H9 (cell line): ENCODE data around the gene PRKCZ. TPM values are rescaled to one million over a fixed set of nuclear protein-coding genes. Genes with fewer than 3 reads are reported as not detected.

ENCODE experiments used
- DNase-seq: peaks from one replicate; pipeline ENCODE4 v3.0.0-alpha.2; 2017
- H2AFZ ChIP-seq: one replicate; pipeline ENCODE4 v1.6.1; 2013; ENCODE audit warnings: mild to moderate bottlenecking, low read length, control low read depth, moderate library complexity
- H2AK5ac ChIP-seq: 2 replicates; pipeline ENCODE4 v1.6.1; 2013; ENCODE audit warnings: low read length, control low read depth, mixed read lengths; ENCODE audit not compliant: insufficient read length
- H2BK120ac ChIP-seq: one replicate; pipeline ENCODE4 v1.6.1; 2013; ENCODE audit warnings: low read depth, mild to moderate bottlenecking, low read length, control low read depth, inconsistent platforms; ENCODE audit not compliant: poor library complexity, severe bottlenecking
- H2BK12ac ChIP-seq: 2 replicates; pipeline ENCODE4 v1.6.1; 2013; ENCODE audit warnings: low read length, control low read depth, mixed read lengths, low read depth; ENCODE audit not compliant: insufficient read length
- H2BK15ac ChIP-seq: 2 replicates; pipeline ENCODE4 v1.6.1; 2013; ENCODE audit warnings: low read depth, low read length, control low read depth
- H2BK20ac ChIP-seq: one replicate; pipeline ENCODE4 v1.6.1; 2013; ENCODE audit warnings: low read depth, mild to moderate bottlenecking, low read length, control low read depth, inconsistent platforms; ENCODE audit not compliant: poor library complexity, severe bottlenecking
- H2BK5ac ChIP-seq: 2 replicates; pipeline ENCODE4 v1.6.1; 2013; ENCODE audit warnings: low read length, control low read depth, mixed read lengths; ENCODE audit not compliant: insufficient read length
- H3K14ac ChIP-seq: 2 replicates; pipeline ENCODE4 v1.6.1; 2013; ENCODE audit warnings: low read length, control low read depth; ENCODE audit not compliant: insufficient read depth
- H3K18ac ChIP-seq: 2 replicates; pipeline ENCODE4 v1.6.1; 2013; ENCODE audit warnings: low read depth, mild to moderate bottlenecking, mixed read lengths, low read length, control low read depth; ENCODE audit not compliant: insufficient read length
- H3K23ac ChIP-seq: 2 replicates; pipeline ENCODE4 v1.6.1; 2013; ENCODE audit warnings: low read length, control low read depth, mixed read lengths, low read depth; ENCODE audit not compliant: insufficient read length
- H3K23me2 ChIP-seq: 2 replicates; pipeline ENCODE4 v1.6.1; 2013; ENCODE audit warnings: low read depth, mild to moderate bottlenecking, mixed read lengths, low read length, control low read depth; ENCODE audit not compliant: insufficient read length, poor library complexity, severe bottlenecking
- H3K27ac ChIP-seq: 2 replicates; pipeline ENCODE4 v1.5.1; 2013; ENCODE audit warnings: low read length, control low read depth, mixed read lengths, low read depth; ENCODE audit not compliant: insufficient read length
- H3K27me3 ChIP-seq: 2 replicates; pipeline ENCODE4 v1.6.1; 2013; ENCODE audit warnings: low read length, control low read depth, inconsistent platforms; ENCODE audit not compliant: insufficient read depth
- H3K4ac ChIP-seq: 2 replicates; pipeline ENCODE4 v1.6.1; 2013; ENCODE audit warnings: low read depth, mild to moderate bottlenecking, control low read depth, inconsistent platforms, low read length, moderate library complexity
- H3K4me1 ChIP-seq: 2 replicates; pipeline ENCODE4 v1.6.1; 2013; ENCODE audit warnings: low read length, control low read depth, inconsistent platforms; ENCODE audit not compliant: insufficient read depth
- H3K4me2 ChIP-seq: 2 replicates; pipeline ENCODE4 v1.6.1; 2013; ENCODE audit warnings: low read length, control low read depth, mixed read lengths; ENCODE audit not compliant: insufficient read length, insufficient read depth
- H3K56ac ChIP-seq: 2 replicates; pipeline ENCODE4 v1.6.1; 2013; ENCODE audit warnings: low read depth, mild to moderate bottlenecking, mixed read lengths, low read length, control low read depth; ENCODE audit not compliant: insufficient read length
- H3K79me1 ChIP-seq: 2 replicates; pipeline ENCODE4 v1.6.1; 2013; ENCODE audit warnings: low read depth, mild to moderate bottlenecking, moderate library complexity, low read length, control low read depth, inconsistent platforms; ENCODE audit not compliant: insufficient read depth, poor library complexity, severe bottlenecking
- H3K79me2 ChIP-seq: 2 replicates; pipeline ENCODE4 v1.6.1; 2013; ENCODE audit warnings: low read length, control low read depth, inconsistent platforms; ENCODE audit not compliant: insufficient read depth
- H3K9ac ChIP-seq: 2 replicates; pipeline ENCODE4 v1.6.1; 2013; ENCODE audit warnings: low read length, control low read depth, mixed read lengths; ENCODE audit not compliant: insufficient read length; ENCODE audit errors: extremely low read depth
- H3K9me3 ChIP-seq: one replicate; pipeline ENCODE4 v1.6.1; 2013; ENCODE audit warnings: low read depth, low read length, inconsistent platforms; ENCODE audit not compliant: control insufficient read depth
- H3T11ph ChIP-seq: one replicate; pipeline ENCODE4 v1.6.1; 2013; ENCODE audit warnings: mild to moderate bottlenecking, low read length, control low read depth, inconsistent platforms
- H4K20me1 ChIP-seq: one replicate; pipeline ENCODE4 v1.6.1; 2013; ENCODE audit not compliant: control insufficient read depth, insufficient read length, insufficient read depth
- H4K5ac ChIP-seq: 2 replicates; pipeline ENCODE4 v1.6.1; 2013; ENCODE audit warnings: low read depth, mild to moderate bottlenecking, mixed read lengths, low read length, control low read depth; ENCODE audit not compliant: insufficient read length
- H4K8ac ChIP-seq: replicated peaks from 2 replicates; pipeline ENCODE4 v1.6.1; 2013; ENCODE audit warnings: low read length, control low read depth, mixed read lengths, low read depth; ENCODE audit not compliant: insufficient read length
- H4K91ac ChIP-seq: 2 replicates; pipeline ENCODE4 v1.6.1; 2013; ENCODE audit warnings: low read depth, mild to moderate bottlenecking, moderate library complexity, mixed read lengths, low read length, control low read depth; ENCODE audit not compliant: insufficient read length
- H3K27ac Mint-ChIP-seq, 3 experiments: 2 replicates in 2 of 3; 3 replicates in 1 of 3; pipeline ENCODE4 v1.8.0; 2020 to 2021; ENCODE audit warnings: mixed read lengths in 3 of 3, mild to moderate bottlenecking in 1 of 3, moderate library complexity in 1 of 3
- H3K27me3 Mint-ChIP-seq: 2 replicates; pipeline ENCODE4 v1.8.0; 2021; ENCODE audit warnings: low read depth, mild to moderate bottlenecking, moderate library complexity, mixed read lengths
- H3K36me3 Mint-ChIP-seq, 3 experiments: 2 replicates in 2 of 3; 3 replicates in 1 of 3; pipeline ENCODE4 v1.8.0; 2020 to 2021; ENCODE audit warnings: low read depth in 3 of 3, mixed read lengths in 3 of 3; ENCODE audit not compliant: insufficient read depth in 1 of 3
- H3K4me1 Mint-ChIP-seq, 2 experiments: 2 replicates each; pipeline ENCODE4 v1.8.0; 2020; ENCODE audit warnings: mixed read lengths in 2 of 2
- H3K4me3 Mint-ChIP-seq, 2 experiments: 2 replicates in 1 of 2; 3 replicates in 1 of 2; pipeline ENCODE4 v1.8.0; 2020 to 2021; ENCODE audit warnings: mild to moderate bottlenecking in 2 of 2, mixed read lengths in 2 of 2, moderate library complexity in 1 of 2
- H3K9me3 Mint-ChIP-seq, 2 experiments: 2 replicates in 1 of 2; 3 replicates in 1 of 2; pipeline ENCODE4 v1.8.0; 2020; ENCODE audit warnings: mild to moderate bottlenecking in 2 of 2, mixed read lengths in 2 of 2, moderate library complexity in 1 of 2
- WGBS: extraction: QIAGEN DNeasy Blood & Tissue Kit; methylation state at CpG from one replicate; pipeline ENCODE4 v1.1.7; 2013; ENCODE audit warnings: missing lambda C conversion rate, low lambda C conversion rate, mixed read lengths; ENCODE audit not compliant: insufficient read length; ENCODE audit errors: extremely low coverage; 5-methylcytosine and 5-hydroxymethylcytosine counted together
- total RNA-seq: library from RNA; stranded (reverse); gene quantifications from 2 replicates; pipeline ENCODE4 v1.2.1, GENCODE V29; 2021
- TF ChIP-seq, protein P1 (sequence below): fragments of 200-600 bp; sonication (generic); conservative IDR thresholded peaks from 3 replicates; pipeline ENCODE4 v1.8.0; 2021; ENCODE audit warnings: antibody characterized with exemption, mild to moderate bottlenecking

PRKCZ gene
- total RNA-seq, 1 experiment from 2014 or later = 48.4 TPM

DNA sequence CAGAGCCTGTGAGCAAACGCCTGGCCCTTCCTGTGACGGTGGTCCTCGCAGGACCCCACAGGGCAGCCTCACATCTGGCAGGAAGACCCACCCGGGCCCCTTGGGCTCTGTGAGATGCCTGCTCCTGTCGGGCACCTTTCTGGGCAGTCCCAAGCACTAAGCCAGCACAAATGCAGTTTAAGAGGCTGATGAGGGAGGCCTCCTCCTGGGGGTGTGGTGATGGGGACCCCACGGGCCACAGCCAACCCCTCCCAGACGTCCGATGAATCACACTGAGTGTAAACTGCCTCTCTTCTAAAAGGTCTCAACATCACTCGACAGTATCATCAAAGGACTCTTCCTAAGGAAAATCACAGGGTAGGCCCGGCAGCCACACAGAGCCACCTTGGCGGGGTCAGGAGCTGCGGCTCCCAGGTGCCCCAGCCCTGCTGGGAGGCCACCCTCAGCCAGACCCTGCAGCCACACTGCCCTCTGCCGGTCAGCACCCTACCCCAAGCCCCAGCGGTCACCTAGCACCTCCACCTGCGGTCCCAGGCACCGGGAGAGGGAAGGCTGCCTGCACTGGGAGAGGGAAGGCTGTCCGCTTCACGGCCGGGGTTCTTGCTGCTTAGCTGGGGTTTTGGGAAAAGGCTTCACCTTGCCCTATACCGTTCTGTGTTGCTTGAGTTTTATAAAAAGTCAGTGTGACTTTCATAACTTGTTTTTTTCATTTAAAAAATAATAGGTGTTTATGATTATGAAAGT is 3.9 kb upstream of the PRKCZ start:
- no peaks in the 10 kb centered on the region for H3K79me2 ChIP-seq
- H3K4me2 ChIP-seq = no peak overlapping the region

More for the DNA sequence above, 3.9 kb upstream of the PRKCZ start:
- Histone ChIP-seq H2BK20ac (no peak overlapping the region), H2BK15ac (no peak overlapping the region), H3K23me2 (peaks cover 8% of the 10 kb centered on the region), H3K56ac (no peak overlapping the region), H3K27me3 (no peaks in the 10 kb centered on the region), H4K20me1 (no peaks in the 10 kb centered on the region), H2BK5ac (no peak overlapping the region), H3K4ac (no peak overlapping the region), H4K8ac (no peak overlapping the region), H2AFZ (no peak overlapping the region), H3K79me1 (no peaks in the 10 kb centered on the region), H4K91ac (no peak overlapping the region), H3K14ac (no peak overlapping the region), H4K5ac (no peak overlapping the region), H3K9ac (no peak overlapping the region), H3K9me3 (no peaks in the 10 kb centered on the region), H3T11ph (no peak overlapping the region), H3K18ac (no peak overlapping the region), H2BK12ac (no peak overlapping the region), H2AK5ac (no peak overlapping the region), H3K27ac (no peak overlapping the region), H2BK120ac (no peak overlapping the region), H3K23ac (no peak overlapping the region), H3K4me1 (no peaks in the 10 kb centered on the region)
- TF ChIP-seq, protein P1, sequence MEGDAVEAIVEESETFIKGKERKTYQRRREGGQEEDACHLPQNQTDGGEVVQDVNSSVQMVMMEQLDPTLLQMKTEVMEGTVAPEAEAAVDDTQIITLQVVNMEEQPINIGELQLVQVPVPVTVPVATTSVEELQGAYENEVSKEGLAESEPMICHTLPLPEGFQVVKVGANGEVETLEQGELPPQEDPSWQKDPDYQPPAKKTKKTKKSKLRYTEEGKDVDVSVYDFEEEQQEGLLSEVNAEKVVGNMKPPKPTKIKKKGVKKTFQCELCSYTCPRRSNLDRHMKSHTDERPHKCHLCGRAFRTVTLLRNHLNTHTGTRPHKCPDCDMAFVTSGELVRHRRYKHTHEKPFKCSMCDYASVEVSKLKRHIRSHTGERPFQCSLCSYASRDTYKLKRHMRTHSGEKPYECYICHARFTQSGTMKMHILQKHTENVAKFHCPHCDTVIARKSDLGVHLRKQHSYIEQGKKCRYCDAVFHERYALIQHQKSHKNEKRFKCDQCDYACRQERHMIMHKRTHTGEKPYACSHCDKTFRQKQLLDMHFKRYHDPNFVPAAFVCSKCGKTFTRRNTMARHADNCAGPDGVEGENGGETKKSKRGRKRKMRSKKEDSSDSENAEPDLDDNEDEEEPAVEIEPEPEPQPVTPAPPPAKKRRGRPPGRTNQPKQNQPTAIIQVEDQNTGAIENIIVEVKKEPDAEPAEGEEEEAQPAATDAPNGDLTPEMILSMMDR = peak; percentile 95
- Mint-ChIP-seq H3K27ac (no peak overlapping the region), H3K4me3 (no peak overlapping the region), H3K36me3 (no peaks in the 10 kb centered on the region; a peak in 2 of 7 replicates), H3K9me3 (peaks cover 0 to 3% of the 10 kb centered on the region in 2 experiments; a peak in 2 of 5 replicates), H3K27me3 (peaks cover 20% of the 10 kb centered on the region), H3K4me1 (peaks cover 15 to 33% of the 10 kb centered on the region in 2 experiments)
- peak; percentile 94 for DNase-seq
- no CpG with 5 or more reads among the region's 20 CpGs for WGBS
